GM12874 (cell line): ENCODE results near the gene MLF2.

ENCODE experiments used
- CTCF ChIP-seq: IDR thresholded peaks from 2 replicates; pipeline ENCODE4 v1.5.1; 2011; ENCODE audit warnings: low read depth, mild to moderate bottlenecking, control low read depth, low read length, moderate library complexity; ENCODE audit not compliant: insufficient read depth

MLF2 gene

GRCh38 chr12:6788972-6789924, 36.3 kb upstream of the MLF2 start, which contains the start of gene CD4:
Gene CD4, plus strand, starts transcription at chr12:6789528. Its CDS starts 10,611 bp downstream, at chr12:6800139.
- TF ChIP-seq CTCF: no peak

- TF ChIP-seq CTCF: no peak
These were observed 34.4 kb upstream of the MLF2 start for GRCh38 chr12:6787309-6787708.

- TF ChIP-seq CTCF: no peak
These were observed 33.6 kb upstream of the MLF2 start for GRCh38 chr12:6786416-6787094.

GRCh38 chr12:6784761-6785160, 31.8 kb upstream of the MLF2 start:
- TF ChIP-seq CTCF: no peak

- no peak for TF ChIP-seq CTCF
These were observed 31.4 kb upstream of the MLF2 start for GRCh38 chr12:6784296-6784695.

- no peak for TF ChIP-seq CTCF
These were observed 30.9 kb upstream of the MLF2 start for GRCh38 chr12:6783828-6784227.

GRCh38 chr12:6782850-6783566, 30.1 kb upstream of the MLF2 start:
- TF ChIP-seq CTCF: no peak
